Measurements from ENCODE around the gene TRABD2B. TPM values are rescaled to one million over a fixed set of nuclear protein-coding genes. Genes with fewer than 3 reads are reported as not detected.
A peak's percentile ranks its signal among the peaks of the same experiment; 100 is the strongest.

TRABD2B gene
- total RNA-seq, 1 donor from 2014 or later: 6.2 TPM

DNA sequence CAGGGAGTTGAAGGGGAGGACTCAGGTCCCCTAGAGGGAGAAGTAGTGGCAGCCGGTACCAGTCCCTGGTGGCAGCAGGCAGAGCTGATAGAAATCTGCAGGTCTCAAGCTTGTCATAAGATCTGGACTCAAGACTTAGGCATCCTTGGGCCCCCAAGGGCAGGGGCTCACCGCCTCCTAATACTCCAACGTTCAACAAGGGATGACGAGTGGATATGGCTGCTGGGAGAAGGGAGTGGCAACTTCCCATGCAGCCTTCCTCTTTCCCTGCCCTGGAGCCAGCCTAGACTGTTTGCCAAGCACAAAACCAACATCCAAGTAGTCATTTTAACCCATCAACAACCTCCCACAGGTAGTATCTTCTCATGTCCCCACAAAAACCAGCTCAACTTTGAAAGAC lies 6.9 kb downstream of the TRABD2B start:
- Mint-ChIP-seq H3K27ac (no peak overlapping the region), H3K4me3 (no peak overlapping the region), H3K27me3 (ENCODE audit: low read depth) (peaks cover 98% of the 10 kb centered on the region), H3K36me3 (no peaks in the 10 kb centered on the region), H3K9me3 (no peaks in the 10 kb centered on the region), H3K4me1 (peaks cover 46% of the 10 kb centered on the region)
- TF ChIP-seq CTCF (IDR thresholded peaks at IDR 0.05; ENCODE audit: unreplicated experiment): no peak
- no peak for DNase-seq (ENCODE audit: low spot score in 2 of 2, unreplicated experiment in 2 of 2)

- H3K27me3 Mint-ChIP-seq (ENCODE audit: low read depth): peaks cover 98% of the 10 kb centered on the region
Measured at GRCh38 chr1:47987601-47988000, 9.6 kb downstream of the TRABD2B start.

DNA sequence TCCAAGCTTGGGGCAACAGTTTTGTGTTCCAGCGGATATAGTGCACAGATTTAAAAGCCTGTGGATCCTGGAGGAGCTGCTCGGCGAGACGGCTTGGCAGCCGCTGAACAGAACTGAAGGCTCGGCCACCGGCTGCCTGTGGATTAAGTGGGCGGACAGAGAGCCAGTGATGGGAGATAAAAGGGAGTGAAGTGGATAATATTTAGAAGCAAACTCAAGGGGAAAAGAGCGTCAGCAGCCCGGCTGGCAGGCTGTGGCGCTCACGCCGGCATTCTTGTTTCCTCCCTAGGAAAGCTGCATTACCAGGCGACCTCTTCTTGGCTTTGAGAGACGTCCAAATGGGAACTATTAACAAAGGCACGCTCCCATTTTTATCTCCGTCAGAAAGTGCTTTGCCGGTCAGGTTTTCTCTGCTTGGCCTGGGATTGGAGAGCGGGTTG lies 10.4 kb downstream of the TRABD2B start:
- H3K9me3 Mint-ChIP-seq: no peaks in the 10 kb centered on the region
- H3K4me3 Mint-ChIP-seq: peak overlapping the region; percentile 39
- no peaks in the 10 kb centered on the region for H3K36me3 Mint-ChIP-seq
- no peak for TF ChIP-seq CTCF (IDR thresholded peaks at IDR 0.05; ENCODE audit: unreplicated experiment)
- DNase-seq (ENCODE audit: low spot score in 2 of 2, unreplicated experiment in 2 of 2): peak in 1 of 2 experiments; percentile 47
- peaks cover 39% of the 10 kb centered on the region for H3K4me1 Mint-ChIP-seq
- H3K27ac Mint-ChIP-seq: peak overlapping the region; percentile 86
- peaks cover 98% of the 10 kb centered on the region for H3K27me3 Mint-ChIP-seq (ENCODE audit: low read depth)

More at GRCh38 chr1:47987601-47988000, 9.6 kb downstream of the TRABD2B start:
- H3K4me1 Mint-ChIP-seq: peaks cover 47% of the 10 kb centered on the region
- H3K36me3 Mint-ChIP-seq: no peaks in the 10 kb centered on the region
- H3K27ac Mint-ChIP-seq: no peak overlapping the region
- no peak overlapping the region for H3K4me3 Mint-ChIP-seq
- no peak for TF ChIP-seq CTCF (IDR thresholded peaks at IDR 0.05; ENCODE audit: unreplicated experiment)
- no peaks in the 10 kb centered on the region for H3K9me3 Mint-ChIP-seq
- DNase-seq (ENCODE audit: low spot score in 2 of 2, unreplicated experiment in 2 of 2): no peak

DNA sequence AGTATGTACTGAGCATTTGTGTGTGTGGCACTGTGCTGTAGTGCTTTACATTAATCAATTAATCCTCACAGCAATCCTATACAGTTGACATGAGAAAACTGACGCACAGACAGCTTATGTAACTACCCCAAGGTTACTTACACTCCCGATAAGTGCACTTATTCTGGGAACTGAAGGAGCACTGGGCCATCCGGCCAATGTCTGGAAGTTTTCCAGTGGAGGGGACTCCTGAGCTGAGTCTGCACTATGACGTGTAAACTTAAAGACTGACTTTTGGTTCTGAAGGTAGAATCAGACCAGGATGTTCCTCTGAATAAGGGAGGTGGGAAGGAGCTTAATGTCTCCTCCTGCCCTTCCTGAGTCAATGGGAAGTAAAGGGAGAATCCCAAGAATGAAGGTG lies 12.2 kb downstream of the TRABD2B start:
- H3K27ac Mint-ChIP-seq: peak overlapping the region; percentile 18

DNA sequence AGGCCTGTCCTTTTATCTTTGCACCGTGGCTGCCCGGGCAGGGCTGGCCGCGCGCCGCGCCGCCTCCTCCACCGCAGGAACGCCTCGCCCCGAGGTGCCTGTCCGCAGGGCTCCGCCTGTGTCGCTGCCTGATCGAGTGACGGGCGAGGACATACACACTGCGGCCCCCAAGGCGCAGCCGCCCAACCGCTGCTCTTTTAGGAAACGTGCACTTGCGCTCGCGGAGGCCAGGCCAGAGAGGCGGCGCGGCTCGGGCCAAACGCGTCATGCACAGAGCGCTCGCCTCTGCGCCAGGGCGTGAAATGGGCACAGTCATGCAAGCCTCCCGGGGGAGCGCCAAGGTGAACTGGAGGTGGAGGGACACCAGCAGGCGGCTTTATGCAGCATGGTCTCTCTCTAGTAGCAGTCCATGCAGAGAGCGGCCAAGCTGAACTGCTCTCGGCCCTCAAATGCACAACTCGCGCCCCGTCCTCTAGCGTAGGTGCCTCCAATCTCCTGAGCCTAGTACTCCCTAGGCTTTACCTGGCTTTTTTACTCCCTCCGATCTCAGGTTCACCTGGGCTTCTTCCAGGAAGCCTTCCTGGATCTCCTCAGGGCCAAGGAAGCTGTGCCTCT lies 12.9 kb downstream of the TRABD2B start:
- H3K9me3 Mint-ChIP-seq: no peaks in the 10 kb centered on the region
- H3K4me1 Mint-ChIP-seq: peaks cover 31% of the 10 kb centered on the region
- TF ChIP-seq CTCF (IDR thresholded peaks at IDR 0.05; ENCODE audit: unreplicated experiment): no peak
- H3K4me3 Mint-ChIP-seq: peak overlapping the region; percentile 1
- no peaks in the 10 kb centered on the region for H3K36me3 Mint-ChIP-seq
- DNase-seq (ENCODE audit: low spot score in 2 of 2, unreplicated experiment in 2 of 2): peak in 1 of 2 experiments; percentile 46
- no peak overlapping the region for H3K27ac Mint-ChIP-seq
- peaks cover 96% of the 10 kb centered on the region for H3K27me3 Mint-ChIP-seq (ENCODE audit: low read depth)

More for the DNA sequence above, 12.2 kb downstream of the TRABD2B start:
- DNase-seq (ENCODE audit: low spot score in 2 of 2, unreplicated experiment in 2 of 2): no peak
- Mint-ChIP-seq H3K27me3 (ENCODE audit: low read depth) (peaks cover 99% of the 10 kb centered on the region), H3K36me3 (no peaks in the 10 kb centered on the region), H3K9me3 (no peaks in the 10 kb centered on the region), H3K4me1 (peaks cover 31% of the 10 kb centered on the region), H3K4me3 (no peak overlapping the region)
- TF ChIP-seq CTCF (IDR thresholded peaks at IDR 0.05; ENCODE audit: unreplicated experiment): no peak

Measured in mesothelial cell of epicardium (in vitro differentiated cells).